Measurements from ENCODE around the gene RHOXF2.
"Not testable (repeated sequence)": the region's sequence is repeated elsewhere in the genome, so short reads cannot be mapped to it uniquely, and the experiment has no call there.

Gene RHOXF2

DNA sequence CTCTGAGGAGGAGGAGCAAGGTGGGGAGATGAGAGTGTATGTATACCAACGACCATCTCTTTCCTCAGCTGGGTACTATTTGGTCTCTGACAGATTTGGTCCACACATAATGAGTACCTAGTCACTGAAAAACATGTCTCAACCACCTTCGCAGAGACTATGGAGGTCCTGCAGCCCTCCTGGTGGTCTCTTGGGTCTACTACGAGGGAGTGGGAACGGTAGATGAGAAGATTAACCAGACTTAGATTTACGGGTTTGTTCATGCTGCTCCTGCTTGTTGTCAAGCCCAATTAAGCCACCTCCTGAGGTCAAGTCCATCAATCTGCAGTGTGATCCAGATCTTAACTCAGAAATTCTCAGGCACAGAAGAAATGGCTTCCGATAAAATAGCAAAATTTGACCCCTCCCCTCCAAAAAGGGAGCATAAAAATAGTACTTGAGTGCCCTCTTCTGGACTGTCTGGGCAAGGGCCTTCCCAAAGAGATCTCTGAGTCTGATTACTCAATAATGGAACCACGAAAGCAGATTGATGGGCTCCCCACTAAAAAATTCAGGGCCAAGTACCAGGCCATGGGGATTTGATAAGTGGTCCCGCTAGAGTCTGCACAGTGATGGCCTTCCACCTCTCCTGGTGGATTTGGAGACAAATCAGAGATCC, 38.3 kb downstream of the RHOXF2 start:
- DNase-seq (ENCODE audit: low read depth in 3 of 3, low spot score in 1 of 3) = not testable (repeated sequence)

DNA sequence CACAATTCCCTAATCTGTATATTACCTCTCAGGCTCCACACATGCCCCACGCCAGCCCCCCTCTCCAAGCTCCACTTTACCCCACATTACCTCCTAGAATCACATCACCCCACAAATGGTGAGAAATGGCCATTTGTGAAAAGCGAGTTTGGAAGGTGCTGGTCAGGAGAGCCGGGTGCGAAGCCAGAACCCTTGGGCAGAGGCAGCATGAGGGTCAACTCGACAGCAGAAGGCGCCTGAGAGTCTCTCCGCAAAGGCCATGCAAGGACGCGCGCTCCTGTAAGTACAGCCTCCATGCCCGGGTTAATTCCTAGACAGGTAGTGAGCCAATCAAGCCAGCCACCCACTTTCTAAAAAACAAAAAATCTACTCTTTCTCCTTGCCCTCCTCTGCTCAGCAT, 42.4 kb downstream of the RHOXF2 start:
- no peak for DNase-seq (ENCODE audit: low read depth in 3 of 3, low spot score in 1 of 3)

DNA sequence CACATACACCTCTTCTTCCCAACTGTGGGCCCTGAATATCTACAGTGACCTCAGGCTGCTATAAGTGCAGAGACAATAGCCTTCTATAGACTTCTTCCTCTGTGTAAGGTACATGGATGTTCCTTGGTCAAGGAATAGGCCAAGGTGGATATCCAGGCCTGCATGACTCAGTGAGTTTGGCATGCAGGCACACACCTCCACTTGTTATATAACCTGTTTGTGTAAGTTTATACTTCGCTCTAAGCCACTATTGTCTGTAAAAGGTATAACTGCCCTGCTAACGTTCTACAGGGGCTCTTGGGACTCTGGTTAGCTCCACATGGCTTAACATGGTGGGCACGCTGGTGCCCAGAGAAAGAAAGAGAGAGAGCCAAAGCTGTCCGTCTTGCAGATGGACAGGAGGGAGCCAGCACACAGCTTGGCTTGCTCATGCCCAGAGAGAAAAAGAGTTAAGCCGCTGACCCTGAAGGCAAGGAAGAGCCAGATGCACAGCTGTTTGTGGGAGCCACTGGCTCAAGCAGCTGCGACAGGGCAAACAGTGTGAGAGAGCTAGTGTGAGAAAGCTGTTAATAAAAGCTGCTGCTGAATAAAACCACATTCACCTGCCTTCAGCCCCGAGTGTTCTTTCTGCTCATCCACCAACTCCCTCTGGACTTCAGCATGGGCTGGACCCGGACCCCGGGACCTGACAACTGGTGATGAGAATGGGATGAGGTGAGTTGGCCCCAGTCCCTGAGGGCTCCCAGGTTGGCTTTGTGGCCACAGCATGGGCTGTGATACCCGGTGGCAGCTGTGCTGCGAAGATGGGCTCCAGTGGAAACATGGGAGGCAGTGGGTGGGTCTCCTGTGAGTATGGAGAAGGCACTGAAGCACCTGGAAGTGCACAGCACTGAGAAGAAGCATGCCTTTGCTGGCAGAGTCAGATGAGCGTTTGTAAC, 47.7 kb downstream of the RHOXF2 start:
- no peak for DNase-seq (ENCODE audit: low read depth in 3 of 3, low spot score in 1 of 3)

DNA sequence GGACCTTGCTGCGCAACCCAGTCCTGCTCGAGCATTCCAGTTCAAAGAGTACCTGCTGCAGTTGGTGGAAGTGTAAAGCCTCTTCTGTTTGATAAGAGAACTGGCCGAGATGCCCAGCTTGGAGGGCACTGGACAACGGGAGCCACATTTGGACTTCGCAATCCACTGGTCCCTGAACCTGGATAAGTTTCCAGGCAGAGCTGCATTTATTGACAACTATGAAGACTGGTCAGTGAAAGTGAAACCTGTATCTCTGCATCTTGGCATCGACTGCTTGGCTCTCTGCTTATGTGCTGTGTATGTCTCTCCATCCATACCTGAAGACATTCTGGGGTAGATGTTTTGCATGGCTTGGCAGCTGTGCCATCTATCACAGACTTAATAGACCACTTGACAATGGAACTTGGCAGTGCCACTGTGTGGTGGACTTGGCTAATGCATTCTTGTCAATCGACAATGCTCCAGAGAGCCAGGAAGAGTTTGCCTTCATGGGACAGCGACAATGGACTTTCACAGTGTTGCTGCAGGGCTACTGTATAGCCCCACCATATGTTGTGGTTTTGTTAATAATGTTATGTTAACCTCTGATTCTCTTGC, 48.7 kb downstream of the RHOXF2 start:
- no peak for DNase-seq (ENCODE audit: low read depth in 3 of 3, low spot score in 1 of 3)

DNA sequence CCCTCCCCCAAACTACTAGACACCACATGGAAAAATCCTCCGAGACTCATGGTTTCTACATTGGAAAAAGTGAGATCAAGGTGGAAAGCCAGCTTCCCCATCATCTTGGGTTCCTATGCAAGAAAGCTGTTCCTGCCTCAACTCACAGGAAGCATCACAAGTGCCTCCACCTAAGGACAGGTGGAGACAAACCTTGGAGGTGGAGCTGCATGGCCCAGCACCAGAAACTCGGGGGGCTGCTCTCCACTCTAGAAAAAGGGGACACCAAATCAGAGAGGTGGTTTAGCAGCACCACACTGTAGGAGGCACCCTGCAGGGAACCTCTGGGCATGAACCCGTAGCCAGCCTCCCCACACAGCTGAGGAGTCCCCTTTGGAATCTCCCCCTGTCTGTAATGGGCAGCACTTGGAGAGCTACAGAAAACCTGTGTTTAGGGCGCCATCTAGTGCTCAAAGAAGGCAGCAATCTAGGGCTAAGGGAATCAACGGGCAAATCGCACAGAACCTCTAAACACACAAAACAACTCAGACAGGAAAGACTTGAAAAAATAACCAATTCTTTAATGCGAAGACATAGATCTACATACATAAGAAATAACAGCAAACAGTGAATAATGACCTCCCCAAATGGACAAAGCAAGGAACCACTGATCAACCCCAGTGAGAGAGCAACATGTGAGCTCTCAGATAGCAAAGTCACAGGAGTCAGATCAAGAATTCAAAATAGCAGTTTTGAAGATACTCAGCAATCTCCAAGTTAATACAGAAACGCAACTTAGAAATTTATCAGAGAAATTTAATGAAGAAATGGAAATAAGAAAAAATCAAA, 55.2 kb downstream of the RHOXF2 start:
- peak in 2 of 3 donors; percentile 12 to 21 for DNase-seq (ENCODE audit: low read depth in 3 of 3, low spot score in 1 of 3)

Measured in stimulated activated CD4-positive, alpha-beta T cell treated with anti-CD3 and anti-CD28 coated beads, TNF-alpha, amount 100 ng/mL, for 1 hour (primary cell).